A549 (cell line): ENCODE measurements around the gene OR4N5. TPM values are rescaled to one million over a fixed set of nuclear protein-coding genes. Genes with fewer than 3 reads are reported as not detected.
A peak's percentile ranks its signal among the peaks of the same experiment; 100 is the strongest.

ENCODE experiments used
- ATAC-seq, 2 experiments: fragments of 200-7000 bp in 1 of 2; fragments of >200 bp in 1 of 2; cut with Nextera tagmentation in 1 of 2; cut with Tn5 transposase in 1 of 2; 3 replicates each; pipeline versions ENCODE4 v1.8.0 to v1.9.1; 2018 to 2020; ENCODE audit warnings: mild to moderate bottlenecking in 1 of 2, moderate library complexity in 1 of 2
- CTCF ChIA-PET: fragments of 300-600 bp; sonication (Branson Sonifier 250); formaldehyde crosslinking; extraction: SDS; loops from one replicate; lab custom pipeline; 2021; ENCODE audit warnings: antibody characterized with exemption, inconsistent platforms; lab: Yijun Ruan, JAX
- POLR2A ChIA-PET: fragments of 350-600 bp; formaldehyde crosslinking; extraction: SDS; loops from one replicate; lab custom pipeline; 2021; ENCODE audit warnings: antibody characterized with exemption, inconsistent platforms; lab: Yijun Ruan, JAX
- DNase-seq, 2 experiments: peaks; one replicate each; pipeline versions ENCODE4 v3.0.0 to v3.0.0-alpha.2; 2011 to 2016; ENCODE audit warnings: low read depth in 1 of 2, low spot score in 1 of 2
- FAIRE-seq: peaks from 2 replicates; lab custom pipeline; 2011; peaks lifted over from hg19 to GRCh38; lab: Jason Lieb, UNC
- H3K27ac ChIP-seq, 2 experiments: fragments of >200 bp; sonication (Bioruptor Twin); formaldehyde crosslinking; 3 replicates each; pipeline ENCODE4 v1.5.1; 2016 to 2017
- H3K4me1 ChIP-seq: fragments of >200 bp; sonication (Bioruptor Twin); formaldehyde crosslinking; 3 replicates; pipeline ENCODE4 v1.6.1; 2016
- H3K4me2 ChIP-seq: fragments of >200 bp; sonication (Bioruptor Twin); formaldehyde crosslinking; 3 replicates; pipeline ENCODE4 v1.6.1; 2016
- H3K4me3 ChIP-seq: fragments of >200 bp; sonication (Bioruptor Twin); formaldehyde crosslinking; 3 replicates; pipeline ENCODE4 v1.5.1; 2016
- H3K9me3 ChIP-seq: fragments of >200 bp; sonication (Bioruptor Twin); formaldehyde crosslinking; 3 replicates; pipeline ENCODE4 v1.6.1; 2016
- BHLHE40 ChIP-seq: IDR thresholded peaks from 2 replicates; pipeline ENCODE4 v1.6.1; 2012; ENCODE audit warnings: low read depth, low read length, inconsistent platforms
- CBX2 ChIP-seq: fragments of 200-600 bp; sonication (generic); IDR thresholded peaks from 2 replicates; pipeline ENCODE4 v1.6.1; 2016; ENCODE audit warnings: low read depth, mild to moderate bottlenecking, borderline replicate concordance
- CBX8 ChIP-seq: fragments of 200-600 bp; sonication (generic); IDR thresholded peaks from 2 replicates; pipeline ENCODE4 v1.6.1; 2016
- CHD2 ChIP-seq: fragments of 150-350 bp; IDR thresholded peaks from 2 replicates; pipeline ENCODE4 v1.6.1; 2014; ENCODE audit warnings: low read length; ENCODE audit not compliant: partially characterized antibody
- ESRRA ChIP-seq: fragments of 150-350 bp; IDR thresholded peaks from 2 replicates; pipeline ENCODE4 v1.6.1; 2014; ENCODE audit warnings: mild to moderate bottlenecking, low read length, borderline replicate concordance
- FOSB ChIP-seq: fragments of 250-450 bp; sonication (Bioruptor Pico); IDR thresholded peaks from 2 replicates; pipeline ENCODE4 v1.5.0; 2020; ENCODE audit warnings: mild to moderate bottlenecking, moderate library complexity
- FOSL2 ChIP-seq, 2 experiments: fragments of 450-650 bp in 1 of 2; fragments of >200 bp in 1 of 2; sonication (Bioruptor Twin) in 1 of 2; formaldehyde crosslinking; IDR thresholded peaks; 2 replicates each; pipeline versions ENCODE4 v1.5.0 to v1.6.1; 2016 to 2020; ENCODE audit warnings: mild to moderate bottlenecking in 1 of 2, moderate library complexity in 1 of 2
- FOXS1 ChIP-seq: fragments of 250-450 bp; sonication (Bioruptor Pico); IDR thresholded peaks from 2 replicates; pipeline ENCODE4 v1.5.0; 2020; ENCODE audit warnings: mild to moderate bottlenecking, moderate library complexity
- GATA3 ChIP-seq: IDR thresholded peaks from 2 replicates; pipeline ENCODE4 v1.6.1; 2012; ENCODE audit warnings: borderline replicate concordance
- HEYL ChIP-seq: fragments of 250-450 bp; sonication (Bioruptor Pico); IDR thresholded peaks from 2 replicates; pipeline ENCODE4 v1.8.0; 2021; ENCODE audit warnings: mild to moderate bottlenecking, moderate library complexity
- HOXA7 ChIP-seq: fragments of 250-450 bp; sonication (Bioruptor Pico); IDR thresholded peaks from 2 replicates; pipeline ENCODE4 v1.5.0; 2020; ENCODE audit warnings: mild to moderate bottlenecking, moderate library complexity
- JUN ChIP-seq, 2 experiments: fragments of >200 bp; sonication (Bioruptor Twin); formaldehyde crosslinking; IDR thresholded peaks; 2 replicates in 1 of 2; 3 replicates in 1 of 2; pipeline ENCODE4 v1.6.1; 2016 to 2017
- JUNB ChIP-seq: fragments of >200 bp; sonication (Bioruptor Twin); formaldehyde crosslinking; IDR thresholded peaks from 2 replicates; pipeline ENCODE4 v1.6.1; 2016
- MYC ChIP-seq: IDR thresholded peaks from 2 replicates; pipeline ENCODE4 v1.6.1; 2012; ENCODE audit warnings: mild to moderate bottlenecking, inconsistent platforms, low read length, improper control_type of control experiment, borderline replicate concordance
- NR3C1 ChIP-seq: fragments of >200 bp; sonication (Bioruptor Twin); formaldehyde crosslinking; IDR thresholded peaks from 3 replicates; pipeline ENCODE4 v1.6.1; 2017
- POLR2A ChIP-seq: IDR thresholded peaks from 2 replicates; pipeline ENCODE4 v1.6.1; 2012; ENCODE audit warnings: mild to moderate bottlenecking, low read length
- POLR2AphosphoS2 ChIP-seq: conservative IDR thresholded peaks from 2 replicates; pipeline ENCODE4 v1.6.1; 2012; ENCODE audit warnings: low read length, improper control_type of control experiment, inconsistent platforms
- RAD21 ChIP-seq, 2 experiments: fragments of >200 bp in 1 of 2; sonication (Bioruptor Twin) in 1 of 2; formaldehyde crosslinking in 1 of 2; IDR thresholded peaks in 1 of 2; conservative IDR thresholded peaks in 1 of 2; 2 replicates in 1 of 2; 3 replicates in 1 of 2; pipeline ENCODE4 v1.6.1; 2012 to 2018; ENCODE audit warnings: inconsistent platforms in 1 of 2
- RARB ChIP-seq: fragments of 250-450 bp; sonication (Bioruptor Pico); IDR thresholded peaks from 2 replicates; pipeline ENCODE4 v1.8.0; 2021; ENCODE audit warnings: mild to moderate bottlenecking, moderate library complexity
- RCOR1 ChIP-seq: fragments of 150-350 bp; IDR thresholded peaks from 2 replicates; pipeline ENCODE4 v1.6.1; 2014; ENCODE audit warnings: antibody characterized with exemption, low read length, low read depth
- RNF2 ChIP-seq: fragments of 200-600 bp; sonication (generic); IDR thresholded peaks from 2 replicates; pipeline ENCODE4 v1.6.1; 2016; ENCODE audit warnings: low read depth, mild to moderate bottlenecking, antibody characterized with exemption, moderate library complexity, borderline replicate concordance
- TFCP2L1 ChIP-seq: fragments of 250-450 bp; sonication (Bioruptor Pico); IDR thresholded peaks from 2 replicates; pipeline ENCODE4 v1.5.0; 2021; ENCODE audit warnings: mild to moderate bottlenecking
- ZC3H11A ChIP-seq: fragments of 450-650 bp; IDR thresholded peaks from 2 replicates; pipeline ENCODE4 v1.6.1; 2014; ENCODE audit warnings: antibody characterized with exemption, mild to moderate bottlenecking
- WGBS: methylation state at CpG from one replicate; pipeline ENCODE4 v1.1.6; 2017; ENCODE audit errors: missing lambda C conversion rate; 5-methylcytosine and 5-hydroxymethylcytosine counted together
- polyA plus RNA-seq, 4 experiments: library from polyadenylated mRNA; depleted of rRNA in 3 of 4; stranded (reverse); fragments of >200 nt; fragmentation: RNase III in 1 of 4; extraction: RNeasy Plus Mini Kit Qiagen cat#74134 plus additional on column Dnase treatment in 1 of 4; gene quantifications; 2 replicates in 3 of 4; 3 replicates in 1 of 4; pipeline ENCODE4 v1.2.3, GENCODE V29; 2011 to 2017
- TF ChIP-seq, protein P1 (sequence below): fragments of 150-350 bp; IDR thresholded peaks from 2 replicates; pipeline ENCODE4 v1.6.1; 2014; ENCODE audit warnings: low read depth, mild to moderate bottlenecking, low read length
- TF ChIP-seq, protein P2 (sequence below): fragments of 450-650 bp; IDR thresholded peaks from 2 replicates; pipeline ENCODE4 v1.6.1; 2014; ENCODE audit warnings: antibody characterized with exemption
- TF ChIP-seq, protein P3 (sequence below): IDR thresholded peaks from 2 replicates; pipeline ENCODE4 v1.6.1; 2012
- TF ChIP-seq, protein P4 (sequence below): IDR thresholded peaks from 2 replicates; pipeline ENCODE4 v1.6.1; 2012
- TF ChIP-seq, protein P5 (sequence below): IDR thresholded peaks from 2 replicates; pipeline ENCODE4 v1.6.1; 2012; ENCODE audit warnings: low read depth, borderline replicate concordance
- TF ChIP-seq, protein P6 (sequence below): fragments of >200 bp; sonication (Bioruptor Twin); formaldehyde crosslinking; IDR thresholded peaks from 3 replicates; pipeline ENCODE4 v1.6.1; 2016

The OR4N5 gene
- polyA plus RNA-seq, 2 of the 4 experiments (the other 2 are of a cell fraction): not detected

DNA sequence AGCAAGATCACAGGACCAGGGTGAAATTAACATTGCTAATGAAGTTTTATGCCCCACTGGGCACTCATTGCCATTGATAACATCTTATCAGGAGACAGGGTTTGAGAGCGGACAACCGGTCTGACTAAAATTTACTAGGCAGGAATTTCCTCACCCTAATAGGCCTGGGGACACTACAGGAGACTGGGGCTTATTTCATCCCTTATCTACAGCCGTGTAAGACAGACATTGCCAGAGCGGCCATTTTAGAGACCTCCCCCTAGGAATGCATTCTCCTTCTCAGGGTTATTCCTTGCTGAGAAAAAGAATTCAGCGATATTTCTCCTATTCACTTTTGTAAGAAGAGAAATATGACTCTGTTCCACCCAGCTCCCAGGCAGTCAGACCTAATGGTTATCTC is 19.8 kb upstream of the OR4N5 start:
- no peak overlapping the region for H3K4me2 ChIP-seq
- no peak for DNase-seq
- POLR2A ChIA-PET: no interaction called here
- no peaks in the 10 kb centered on the region for H3K9me3 ChIP-seq
- no peak overlapping the region for H3K27ac ChIP-seq
- H3K4me3 ChIP-seq: no peak overlapping the region
- TF ChIP-seq CBX2: no peak
- no peak for TF ChIP-seq JUNB
- TF ChIP-seq ZC3H11A: no peak
- TF ChIP-seq GATA3: no peak
- no peak for TF ChIP-seq POLR2AphosphoS2
- no peak for TF ChIP-seq ESRRA
- no peak for TF ChIP-seq RNF2
- TF ChIP-seq JUN (IDR thresholded peaks at IDR 0.05): no peak
- no peak for TF ChIP-seq FOXS1 (CRISPR knock-in tag)
- TF ChIP-seq, protein P1, sequence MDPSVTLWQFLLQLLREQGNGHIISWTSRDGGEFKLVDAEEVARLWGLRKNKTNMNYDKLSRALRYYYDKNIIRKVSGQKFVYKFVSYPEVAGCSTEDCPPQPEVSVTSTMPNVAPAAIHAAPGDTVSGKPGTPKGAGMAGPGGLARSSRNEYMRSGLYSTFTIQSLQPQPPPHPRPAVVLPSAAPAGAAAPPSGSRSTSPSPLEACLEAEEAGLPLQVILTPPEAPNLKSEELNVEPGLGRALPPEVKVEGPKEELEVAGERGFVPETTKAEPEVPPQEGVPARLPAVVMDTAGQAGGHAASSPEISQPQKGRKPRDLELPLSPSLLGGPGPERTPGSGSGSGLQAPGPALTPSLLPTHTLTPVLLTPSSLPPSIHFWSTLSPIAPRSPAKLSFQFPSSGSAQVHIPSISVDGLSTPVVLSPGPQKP: no peak
- no peak for TF ChIP-seq FOSL2 (IDR thresholded peaks at IDR 0.05)
- TF ChIP-seq FOSL2 (CRISPR knock-in tag; IDR thresholded peaks at IDR 0.05): no peak
- no peak for TF ChIP-seq RAD21 (conservative IDR thresholded peaks at IDR 0.05 in 1 of 2, IDR thresholded peaks at IDR 0.05 in 1 of 2)
- TF ChIP-seq HEYL (CRISPR knock-in tag): no peak
- TF ChIP-seq CBX8: no peak
- no peak for TF ChIP-seq POLR2A
- no peak for TF ChIP-seq BHLHE40
- TF ChIP-seq, protein P2, sequence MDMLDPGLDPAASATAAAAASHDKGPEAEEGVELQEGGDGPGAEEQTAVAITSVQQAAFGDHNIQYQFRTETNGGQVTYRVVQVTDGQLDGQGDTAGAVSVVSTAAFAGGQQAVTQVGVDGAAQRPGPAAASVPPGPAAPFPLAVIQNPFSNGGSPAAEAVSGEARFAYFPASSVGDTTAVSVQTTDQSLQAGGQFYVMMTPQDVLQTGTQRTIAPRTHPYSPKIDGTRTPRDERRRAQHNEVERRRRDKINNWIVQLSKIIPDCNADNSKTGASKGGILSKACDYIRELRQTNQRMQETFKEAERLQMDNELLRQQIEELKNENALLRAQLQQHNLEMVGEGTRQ: no peak
- TF ChIP-seq, protein P3, sequence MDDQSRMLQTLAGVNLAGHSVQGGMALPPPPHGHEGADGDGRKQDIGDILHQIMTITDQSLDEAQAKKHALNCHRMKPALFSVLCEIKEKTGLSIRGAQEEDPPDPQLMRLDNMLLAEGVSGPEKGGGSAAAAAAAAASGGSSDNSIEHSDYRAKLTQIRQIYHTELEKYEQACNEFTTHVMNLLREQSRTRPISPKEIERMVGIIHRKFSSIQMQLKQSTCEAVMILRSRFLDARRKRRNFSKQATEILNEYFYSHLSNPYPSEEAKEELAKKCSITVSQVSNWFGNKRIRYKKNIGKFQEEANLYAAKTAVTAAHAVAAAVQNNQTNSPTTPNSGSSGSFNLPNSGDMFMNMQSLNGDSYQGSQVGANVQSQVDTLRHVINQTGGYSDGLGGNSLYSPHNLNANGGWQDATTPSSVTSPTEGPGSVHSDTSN: no peak
- TF ChIP-seq, all 56 proteins: peak for 0
- ATAC-seq (no peak), FAIRE-seq (no peak)
- CTCF ChIA-PET: no interaction called here
- H3K4me1 ChIP-seq: no peaks in the 10 kb centered on the region
- WGBS: 37% methylated on average over 5 of the region's 5 CpGs

DNA sequence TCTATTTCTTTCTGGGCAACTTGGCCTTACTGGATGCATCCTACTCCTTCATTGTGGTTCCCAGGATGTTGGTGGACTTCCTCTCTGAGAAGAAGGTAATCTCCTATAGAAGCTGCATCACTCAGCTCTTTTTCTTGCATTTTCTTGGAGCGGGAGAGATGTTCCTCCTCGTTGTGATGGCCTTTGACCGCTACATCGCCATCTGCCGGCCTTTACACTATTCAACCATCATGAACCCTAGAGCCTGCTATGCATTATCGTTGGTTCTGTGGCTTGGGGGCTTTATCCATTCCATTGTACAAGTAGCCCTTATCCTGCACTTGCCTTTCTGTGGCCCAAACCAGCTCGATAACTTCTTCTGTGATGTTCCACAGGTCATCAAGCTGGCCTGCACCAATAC is 5.3 kb downstream of the OR4N5 start:
- H3K9me3 ChIP-seq: no peaks in the 10 kb centered on the region
- ATAC-seq (peak in 1 of 2 experiments; percentile 83; a peak in 3 of 6 replicates), DNase-seq (peak in 1 of 2 experiments; percentile 23), FAIRE-seq (no peak)
- TF ChIP-seq RAD21 (conservative IDR thresholded peaks at IDR 0.05 in 1 of 2, IDR thresholded peaks at IDR 0.05 in 1 of 2): 0 out of 5 replicates have a peak, but pooled peaks of 1 of the 2 experiments have one; percentile 15
- no peak for TF ChIP-seq MYC
- no peak for TF ChIP-seq RCOR1
- H3K4me3 ChIP-seq: no peak overlapping the region
- ChIA-PET POLR2A (no interaction called here), CTCF (interaction anchor here (0.6 to 1.0 kb wide), 2 partner anchors 32 to 516 kb away, joined by 3 read pairs; no protein-coding TSS in a partner anchor)
- H3K4me1 ChIP-seq: no peaks in the 10 kb centered on the region
- WGBS: 2% methylated on average over 7 of the region's 7 CpGs
- H3K4me2 ChIP-seq: no peak overlapping the region
- no peak overlapping the region for H3K27ac ChIP-seq

DNA sequence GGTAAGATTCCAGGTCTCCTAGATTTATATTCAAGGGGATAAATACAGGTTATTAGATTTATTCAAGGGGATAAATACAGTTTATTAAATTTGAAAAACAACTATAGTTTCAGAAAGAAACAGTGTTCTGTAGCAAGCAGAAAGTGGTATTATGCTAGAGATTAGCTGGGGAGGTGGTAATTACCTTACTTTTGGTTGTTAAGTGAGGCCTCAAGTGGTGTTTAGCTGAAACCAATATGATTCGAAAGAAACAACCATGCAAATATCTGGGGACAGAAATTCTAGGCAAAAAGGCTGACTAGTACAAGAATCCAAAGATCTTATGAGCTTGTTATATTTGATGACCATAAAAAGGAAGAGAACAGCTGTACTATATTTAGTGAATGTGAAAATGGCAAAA is 6.2 kb downstream of the OR4N5 start:
- ChIA-PET CTCF (interaction anchor here (1.0 kb wide), 1 partner anchor 32 kb away, joined by 3 read pairs; no protein-coding TSS in a partner anchor), POLR2A (no interaction called here)
- no peak for FAIRE-seq
- ATAC-seq: no peak
- no peak for TF ChIP-seq FOSL2 (IDR thresholded peaks at IDR 0.05)
- TF ChIP-seq FOSL2 (CRISPR knock-in tag; IDR thresholded peaks at IDR 0.05): no peak
- TF ChIP-seq, protein P4, sequence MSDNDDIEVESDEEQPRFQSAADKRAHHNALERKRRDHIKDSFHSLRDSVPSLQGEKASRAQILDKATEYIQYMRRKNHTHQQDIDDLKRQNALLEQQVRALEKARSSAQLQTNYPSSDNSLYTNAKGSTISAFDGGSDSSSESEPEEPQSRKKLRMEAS: no peak
- no peak for TF ChIP-seq RAD21 (conservative IDR thresholded peaks at IDR 0.05 in 1 of 2, IDR thresholded peaks at IDR 0.05 in 1 of 2)
- no peak for TF ChIP-seq NR3C1
- TF ChIP-seq, protein P3: no peak
- no peak for TF ChIP-seq POLR2A
- TF ChIP-seq, protein P5, sequence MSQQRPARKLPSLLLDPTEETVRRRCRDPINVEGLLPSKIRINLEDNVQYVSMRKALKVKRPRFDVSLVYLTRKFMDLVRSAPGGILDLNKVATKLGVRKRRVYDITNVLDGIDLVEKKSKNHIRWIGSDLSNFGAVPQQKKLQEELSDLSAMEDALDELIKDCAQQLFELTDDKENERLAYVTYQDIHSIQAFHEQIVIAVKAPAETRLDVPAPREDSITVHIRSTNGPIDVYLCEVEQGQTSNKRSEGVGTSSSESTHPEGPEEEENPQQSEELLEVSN: no peak
- TF ChIP-seq HOXA7 (CRISPR knock-in tag): no peak
- TF ChIP-seq FOSB (CRISPR knock-in tag): no peak
- no peak for TF ChIP-seq RARB (CRISPR knock-in tag)
- TF ChIP-seq, protein P6, sequence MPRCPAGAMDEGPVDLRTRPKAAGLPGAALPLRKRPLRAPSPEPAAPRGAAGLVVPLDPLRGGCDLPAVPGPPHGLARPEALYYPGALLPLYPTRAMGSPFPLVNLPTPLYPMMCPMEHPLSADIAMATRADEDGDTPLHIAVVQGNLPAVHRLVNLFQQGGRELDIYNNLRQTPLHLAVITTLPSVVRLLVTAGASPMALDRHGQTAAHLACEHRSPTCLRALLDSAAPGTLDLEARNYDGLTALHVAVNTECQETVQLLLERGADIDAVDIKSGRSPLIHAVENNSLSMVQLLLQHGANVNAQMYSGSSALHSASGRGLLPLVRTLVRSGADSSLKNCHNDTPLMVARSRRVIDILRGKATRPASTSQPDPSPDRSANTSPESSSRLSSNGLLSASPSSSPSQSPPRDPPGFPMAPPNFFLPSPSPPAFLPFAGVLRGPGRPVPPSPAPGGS: no peak
- no peak for TF ChIP-seq JUN (IDR thresholded peaks at IDR 0.05)
- no peak for TF ChIP-seq TFCP2L1 (CRISPR knock-in tag)
- no peak for TF ChIP-seq POLR2AphosphoS2
- TF ChIP-seq CHD2: no peak
- no peaks in the 10 kb centered on the region for H3K9me3 ChIP-seq
- H3K4me1 ChIP-seq: no peaks in the 10 kb centered on the region
- no peak overlapping the region for H3K4me2 ChIP-seq
- no peak overlapping the region for H3K27ac ChIP-seq
- no peak overlapping the region for H3K4me3 ChIP-seq
- DNase-seq: no peak
- 13% methylated on average over 1 of the region's 1 CpG for WGBS
